WTC11 (cell line): ENCODE measurements around the gene ISLR. TPM values are rescaled to one million over a fixed set of nuclear protein-coding genes. Genes with fewer than 3 reads are reported as not detected.

Experiments
- ATAC-seq: fragments of 200-7000 bp; cut with Tn5 transposase; 2 replicates; pipeline ENCODE4 v1.10.0; 2021; ENCODE audit warnings: mild to moderate bottlenecking, moderate library complexity
- CTCF ChIA-PET: fragments of 300-600 bp; sonication (Branson Sonifier 250); formaldehyde crosslinking; loops from one replicate; lab custom pipeline; 2021; ENCODE audit warnings: antibody characterized with exemption; lab: Charles Lee
- POLR2A ChIA-PET: fragments of 350-600 bp; sonication (Branson Sonifier 250); formaldehyde crosslinking; loops from one replicate; lab custom pipeline; 2021; ENCODE audit warnings: antibody characterized with exemption; lab: Charles Lee
- DNase-seq: peaks from one replicate; pipeline ENCODE4 v3.0.0; 2021; ENCODE audit warnings: low spot score
- H3K27ac Mint-ChIP-seq: 2 replicates; pipeline ENCODE4 v1.8.0; 2021; ENCODE audit warnings: mixed read lengths
- H3K27me3 Mint-ChIP-seq: 2 replicates; pipeline ENCODE4 v1.8.0; 2021; ENCODE audit warnings: low read depth, mild to moderate bottlenecking, moderate library complexity, mixed read lengths
- H3K36me3 Mint-ChIP-seq: 2 replicates; pipeline ENCODE4 v1.8.0; 2021; ENCODE audit warnings: mixed read lengths
- H3K4me1 Mint-ChIP-seq: 2 replicates; pipeline ENCODE4 v1.8.0; 2022; ENCODE audit warnings: mixed read lengths
- H3K4me3 Mint-ChIP-seq: 2 replicates; pipeline ENCODE4 v1.8.0; 2021; ENCODE audit warnings: mild to moderate bottlenecking, moderate library complexity, mixed read lengths
- H3K9me3 Mint-ChIP-seq: 2 replicates; pipeline ENCODE4 v1.8.0; 2021; ENCODE audit warnings: mixed read lengths
- CBFB ChIP-seq: sonication (generic); formaldehyde crosslinking; IDR thresholded peaks from 2 replicates; pipeline ENCODE4 v1.8.1; 2022; ENCODE audit warnings: mild to moderate bottlenecking, low read depth, missing genetic modification reagents
- CDX4 ChIP-seq: fragments of 250-450 bp; sonication (Bioruptor Pico); IDR thresholded peaks from 2 replicates; pipeline ENCODE4 v1.9.0; 2021; ENCODE audit warnings: moderate library complexity, mild to moderate bottlenecking, inconsistent platforms, borderline replicate concordance
- CREM ChIP-seq: sonication (generic); formaldehyde crosslinking; IDR thresholded peaks from 2 replicates; pipeline ENCODE4 v1.8.1; 2022; ENCODE audit warnings: mild to moderate bottlenecking, missing genetic modification reagents, moderate library complexity
- E2F4 ChIP-seq: sonication (generic); formaldehyde crosslinking; IDR thresholded peaks from 2 replicates; pipeline ENCODE4 v1.8.1; 2022; ENCODE audit warnings: low read depth, mild to moderate bottlenecking, moderate library complexity, missing genetic modification reagents, borderline replicate concordance
- ESRRA ChIP-seq: sonication (generic); formaldehyde crosslinking; IDR thresholded peaks from 2 replicates; pipeline ENCODE4 v1.8.1; 2022; ENCODE audit warnings: mild to moderate bottlenecking, missing genetic modification reagents, borderline replicate concordance
- GABPB1 ChIP-seq: sonication (generic); formaldehyde crosslinking; IDR thresholded peaks from 2 replicates; pipeline ENCODE4 v1.8.1; 2023; ENCODE audit warnings: mild to moderate bottlenecking, missing genetic modification reagents
- GRHL2 ChIP-seq: fragments of 250-450 bp; sonication (Bioruptor Pico); IDR thresholded peaks from 2 replicates; pipeline ENCODE4 v1.8.0; 2022; ENCODE audit warnings: mild to moderate bottlenecking, moderate library complexity; ENCODE audit not compliant: insufficient replicate concordance, severe bottlenecking
- JUN ChIP-seq: sonication (generic); formaldehyde crosslinking; IDR thresholded peaks from 2 replicates; pipeline ENCODE4 v1.8.0; 2023; ENCODE audit warnings: mild to moderate bottlenecking, missing genetic modification reagents
- MXD4 ChIP-seq: fragments of 250-450 bp; sonication (Bioruptor Pico); IDR thresholded peaks from 2 replicates; pipeline ENCODE4 v1.8.0; 2021; ENCODE audit warnings: mild to moderate bottlenecking, moderate library complexity, borderline replicate concordance
- NFYB ChIP-seq: sonication (generic); formaldehyde crosslinking; conservative IDR thresholded peaks from 2 replicates; pipeline ENCODE4 v1.8.0; 2022; ENCODE audit warnings: low read depth, missing genetic modification reagents
- PREB ChIP-seq: sonication (generic); formaldehyde crosslinking; IDR thresholded peaks from 2 replicates; pipeline ENCODE4 v1.8.1; 2022; ENCODE audit warnings: mild to moderate bottlenecking, missing genetic modification reagents, moderate library complexity, borderline replicate concordance
- PRRX2 ChIP-seq: fragments of 250-450 bp; sonication (Bioruptor Pico); IDR thresholded peaks from 2 replicates; pipeline ENCODE4 v1.8.0; 2021; ENCODE audit warnings: mild to moderate bottlenecking
- RORB ChIP-seq: fragments of 250-450 bp; sonication (Bioruptor Pico); IDR thresholded peaks from 2 replicates; pipeline ENCODE4 v1.9.0; 2021; ENCODE audit warnings: mild to moderate bottlenecking
- SMAD3 ChIP-seq: sonication (generic); formaldehyde crosslinking; IDR thresholded peaks from 2 replicates; pipeline ENCODE4 v1.8.0; 2022; ENCODE audit warnings: missing genetic modification reagents, mild to moderate bottlenecking, borderline replicate concordance
- SOX15 ChIP-seq: fragments of 250-450 bp; sonication (Bioruptor Pico); IDR thresholded peaks from 2 replicates; pipeline ENCODE4 v1.9.0; 2021; ENCODE audit warnings: mild to moderate bottlenecking
- SP1 ChIP-seq: sonication (generic); formaldehyde crosslinking; conservative IDR thresholded peaks from 2 replicates; pipeline ENCODE4 v1.8.1; 2022; ENCODE audit warnings: missing genetic modification reagents
- TCF7 ChIP-seq: sonication (generic); formaldehyde crosslinking; IDR thresholded peaks from 2 replicates; pipeline ENCODE4 v1.8.0; 2022; ENCODE audit warnings: mild to moderate bottlenecking, low read depth, missing genetic modification reagents, moderate library complexity
- TEAD4 ChIP-seq: sonication (generic); formaldehyde crosslinking; IDR thresholded peaks from 2 replicates; pipeline ENCODE4 v1.8.0; 2022; ENCODE audit warnings: mild to moderate bottlenecking, missing genetic modification reagents
- TP53 ChIP-seq: sonication (generic); formaldehyde crosslinking; IDR thresholded peaks from 2 replicates; pipeline ENCODE4 v1.8.1; 2023; ENCODE audit warnings: mild to moderate bottlenecking, missing genetic modification reagents
- ZBTB43 ChIP-seq: sonication (generic); formaldehyde crosslinking; IDR thresholded peaks from 2 replicates; pipeline ENCODE4 v1.8.1; 2023; ENCODE audit warnings: mild to moderate bottlenecking, missing genetic modification reagents
- ZNF317 ChIP-seq: sonication (generic); formaldehyde crosslinking; IDR thresholded peaks from 2 replicates; pipeline ENCODE4 v1.8.1; 2023; ENCODE audit warnings: low read depth, mild to moderate bottlenecking, moderate library complexity, missing genetic modification reagents, borderline replicate concordance
- total RNA-seq: library from RNA; stranded (reverse); gene quantifications from 3 replicates; pipeline ENCODE4 v1.2.3, GENCODE V29; 2021
- TF ChIP-seq, protein P1 (sequence below): fragments of 250-450 bp; sonication (Bioruptor Pico); IDR thresholded peaks from 2 replicates; pipeline ENCODE4 v2.1.2; 2022; ENCODE audit warnings: mild to moderate bottlenecking, moderate library complexity
- TF ChIP-seq, protein P2 (sequence below): sonication (generic); formaldehyde crosslinking; IDR thresholded peaks from 2 replicates; pipeline ENCODE4 v1.8.0; 2023; ENCODE audit warnings: missing genetic modification reagents

ISLR gene
- total RNA-seq, 1 experiment from 2014 or later: 0.63 TPM

DNA sequence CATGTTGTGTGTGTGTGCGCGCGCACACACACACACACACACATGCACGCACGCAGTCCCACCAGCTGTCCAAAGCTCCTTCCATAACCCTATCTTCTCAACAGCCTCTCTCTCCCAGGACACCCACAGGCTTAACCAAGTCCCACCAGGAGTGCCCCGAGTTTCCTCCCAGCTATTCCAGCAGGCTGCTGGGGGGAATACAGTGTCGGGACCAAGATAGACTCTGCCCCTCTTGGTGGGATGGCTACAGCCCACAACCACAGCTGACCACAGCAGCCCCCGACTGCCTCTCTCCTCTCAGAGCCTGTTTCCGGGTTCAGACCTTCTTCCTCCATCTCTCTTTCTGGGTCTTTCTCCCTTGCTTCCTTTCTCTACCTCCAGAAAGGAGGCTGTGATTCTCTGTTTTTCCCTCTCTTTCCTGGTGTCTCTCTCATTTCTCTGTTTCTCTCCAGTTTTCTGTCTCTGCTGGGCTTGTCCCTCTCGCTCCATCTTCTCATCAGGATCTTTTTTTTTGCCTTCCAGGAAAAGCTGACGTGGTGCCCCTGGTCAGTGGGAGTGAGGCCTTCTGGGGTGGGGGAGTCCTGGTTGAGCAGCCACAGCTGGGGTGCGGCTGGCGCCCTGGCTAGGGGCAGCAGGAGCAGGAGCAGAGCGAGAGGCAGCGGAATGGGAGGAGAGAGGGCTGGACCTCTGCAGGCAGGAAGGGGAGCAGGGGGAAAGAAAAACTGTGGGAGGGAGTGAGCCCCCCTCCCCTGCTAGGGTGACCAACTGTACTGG lies 3.3 kb upstream of the ISLR start:
- ATAC-seq: no peak
- POLR2A ChIA-PET: interaction anchor here (0.6 kb wide), 1 partner anchor 89 kb away, joined by 3 read pairs; no protein-coding TSS in a partner anchor
- Mint-ChIP-seq H3K27me3 (peaks cover 3% of the 10 kb centered on the region; the same call in 1 of the 2 replicates), H3K9me3 (no peaks in the 10 kb centered on the region)
- TF ChIP-seq NFYB (CRISPR knock-in tag): no peak
- no peak for TF ChIP-seq GABPB1 (CRISPR knock-in tag)
- no peak for TF ChIP-seq SOX15 (CRISPR knock-in tag)
- no peak for TF ChIP-seq ZBTB43 (CRISPR knock-in tag)
- TF ChIP-seq CDX4: no peak
- TF ChIP-seq, all 79 proteins: peak for 0
- no peak overlapping the region for H3K27ac Mint-ChIP-seq
- no peak for DNase-seq
- H3K4me1 Mint-ChIP-seq: peaks cover 34% of the 10 kb centered on the region
- CTCF ChIA-PET: interaction anchor here (1.1 to 1.2 kb wide), 2 partner anchors 26 to 137 kb away, joined by 4 to 8 read pairs; no protein-coding TSS in a partner anchor
- H3K36me3 Mint-ChIP-seq: no peaks in the 10 kb centered on the region
- H3K4me3 Mint-ChIP-seq: no peak overlapping the region

GRCh38 chr15:74170875-74171578 lies 2.5 kb upstream of the ISLR start:
- Mint-ChIP-seq H3K27me3 (peaks cover 3% of the 10 kb centered on the region; the same call in 1 of the 2 replicates), H3K4me1 (peaks cover 36% of the 10 kb centered on the region), H3K36me3 (no peaks in the 10 kb centered on the region), H3K27ac (no peak overlapping the region), H3K4me3 (no peak overlapping the region), H3K9me3 (no peaks in the 10 kb centered on the region)
- CTCF ChIA-PET: no interaction called here
- TF ChIP-seq TEAD4 (CRISPR knock-in tag) (no peak), SMAD3 (CRISPR knock-in tag) (no peak), JUN (CRISPR knock-in tag) (no peak), E2F4 (no peak), MXD4 (no peak), CREM (CRISPR knock-in tag) (no peak), PRRX2 (CRISPR knock-in tag) (no peak), SP1 (CRISPR knock-in tag) (no peak), ESRRA (no peak), TCF7 (CRISPR knock-in tag) (no peak), PREB (no peak), GRHL2 (CRISPR knock-in tag) (no peak), TP53 (CRISPR knock-in tag) (no peak), CBFB (no peak), ZNF317 (CRISPR knock-in tag) (no peak), RORB (no peak)
- TF ChIP-seq, protein P1, sequence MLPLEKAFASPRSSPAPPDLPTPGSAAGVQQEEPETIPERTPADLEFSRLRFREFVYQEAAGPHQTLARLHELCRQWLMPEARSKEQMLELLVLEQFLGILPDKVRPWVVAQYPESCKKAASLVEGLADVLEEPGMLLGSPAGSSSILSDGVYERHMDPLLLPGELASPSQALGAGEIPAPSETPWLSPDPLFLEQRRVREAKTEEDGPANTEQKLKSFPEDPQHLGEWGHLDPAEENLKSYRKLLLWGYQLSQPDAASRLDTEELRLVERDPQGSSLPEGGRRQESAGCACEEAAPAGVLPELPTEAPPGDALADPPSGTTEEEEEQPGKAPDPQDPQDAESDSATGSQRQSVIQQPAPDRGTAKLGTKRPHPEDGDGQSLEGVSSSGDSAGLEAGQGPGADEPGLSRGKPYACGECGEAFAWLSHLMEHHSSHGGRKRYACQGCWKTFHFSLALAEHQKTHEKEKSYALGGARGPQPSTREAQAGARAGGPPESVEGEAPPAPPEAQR: no peak
- TF ChIP-seq, protein P2, sequence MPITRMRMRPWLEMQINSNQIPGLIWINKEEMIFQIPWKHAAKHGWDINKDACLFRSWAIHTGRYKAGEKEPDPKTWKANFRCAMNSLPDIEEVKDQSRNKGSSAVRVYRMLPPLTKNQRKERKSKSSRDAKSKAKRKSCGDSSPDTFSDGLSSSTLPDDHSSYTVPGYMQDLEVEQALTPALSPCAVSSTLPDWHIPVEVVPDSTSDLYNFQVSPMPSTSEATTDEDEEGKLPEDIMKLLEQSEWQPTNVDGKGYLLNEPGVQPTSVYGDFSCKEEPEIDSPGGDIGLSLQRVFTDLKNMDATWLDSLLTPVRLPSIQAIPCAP (CRISPR knock-in tag): no peak
- ATAC-seq (no peak), DNase-seq (no peak)
- POLR2A ChIA-PET: interaction anchor here (0.6 kb wide), 1 partner anchor 88 kb away, joined by 3 read pairs; no protein-coding TSS in a partner anchor
